C4-2B (cell line): ENCODE measurements around the gene NADSYN1.

Source experiments
- ZFX ChIP-seq: fragments of 450-650 bp; IDR thresholded peaks from 2 replicates; pipeline ENCODE4 v1.6.1; 2017
- TF ChIP-seq, protein P1 (sequence below): fragments of 450-650 bp; conservative IDR thresholded peaks from 2 replicates; pipeline ENCODE4 v1.5.1; 2017; ENCODE audit warnings: mild to moderate bottlenecking

DNA sequence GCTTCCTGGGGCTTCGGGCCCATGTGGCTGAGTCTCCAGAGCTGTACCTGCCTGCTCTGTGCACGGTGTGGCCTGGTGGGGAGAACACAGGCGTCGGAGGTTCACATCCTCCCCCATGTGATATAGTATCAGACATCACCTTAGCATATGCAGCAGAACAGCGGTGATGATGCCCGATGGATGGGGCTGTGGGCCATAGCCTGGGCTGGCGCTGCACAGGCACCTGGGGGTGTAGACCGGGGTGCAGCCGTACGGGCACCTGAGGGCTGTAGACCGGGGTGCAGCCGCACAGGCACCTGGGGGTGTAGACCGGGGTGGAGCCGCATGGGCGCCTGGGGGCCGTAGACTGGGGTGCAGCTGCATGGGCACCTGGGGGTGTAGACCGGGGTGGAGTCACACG, 29.2 kb downstream of the NADSYN1 start:
- TF ChIP-seq, protein P1, sequence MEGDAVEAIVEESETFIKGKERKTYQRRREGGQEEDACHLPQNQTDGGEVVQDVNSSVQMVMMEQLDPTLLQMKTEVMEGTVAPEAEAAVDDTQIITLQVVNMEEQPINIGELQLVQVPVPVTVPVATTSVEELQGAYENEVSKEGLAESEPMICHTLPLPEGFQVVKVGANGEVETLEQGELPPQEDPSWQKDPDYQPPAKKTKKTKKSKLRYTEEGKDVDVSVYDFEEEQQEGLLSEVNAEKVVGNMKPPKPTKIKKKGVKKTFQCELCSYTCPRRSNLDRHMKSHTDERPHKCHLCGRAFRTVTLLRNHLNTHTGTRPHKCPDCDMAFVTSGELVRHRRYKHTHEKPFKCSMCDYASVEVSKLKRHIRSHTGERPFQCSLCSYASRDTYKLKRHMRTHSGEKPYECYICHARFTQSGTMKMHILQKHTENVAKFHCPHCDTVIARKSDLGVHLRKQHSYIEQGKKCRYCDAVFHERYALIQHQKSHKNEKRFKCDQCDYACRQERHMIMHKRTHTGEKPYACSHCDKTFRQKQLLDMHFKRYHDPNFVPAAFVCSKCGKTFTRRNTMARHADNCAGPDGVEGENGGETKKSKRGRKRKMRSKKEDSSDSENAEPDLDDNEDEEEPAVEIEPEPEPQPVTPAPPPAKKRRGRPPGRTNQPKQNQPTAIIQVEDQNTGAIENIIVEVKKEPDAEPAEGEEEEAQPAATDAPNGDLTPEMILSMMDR = no peak
- no peak for TF ChIP-seq ZFX
